HT-29 (cell line): ENCODE data around the gene DOP1A. TPM values are rescaled to one million over a fixed set of nuclear protein-coding genes. Genes with fewer than 3 reads are reported as not detected.

Experiments
- DNase-seq: peaks from one replicate; pipeline ENCODE4 v3.0.0-alpha.2; 2015; ENCODE audit warnings: low spot score
- total RNA-seq: library from RNA; depleted of rRNA; stranded (reverse); fragments of >200 nt; shearing (Covaris generic); gene quantifications from 2 replicates; pipeline ENCODE4 v1.2.3, GENCODE V29; 2014

DOP1A gene
- total RNA-seq, 1 experiment from 2014 or later, result 6.5 TPM

DNA sequence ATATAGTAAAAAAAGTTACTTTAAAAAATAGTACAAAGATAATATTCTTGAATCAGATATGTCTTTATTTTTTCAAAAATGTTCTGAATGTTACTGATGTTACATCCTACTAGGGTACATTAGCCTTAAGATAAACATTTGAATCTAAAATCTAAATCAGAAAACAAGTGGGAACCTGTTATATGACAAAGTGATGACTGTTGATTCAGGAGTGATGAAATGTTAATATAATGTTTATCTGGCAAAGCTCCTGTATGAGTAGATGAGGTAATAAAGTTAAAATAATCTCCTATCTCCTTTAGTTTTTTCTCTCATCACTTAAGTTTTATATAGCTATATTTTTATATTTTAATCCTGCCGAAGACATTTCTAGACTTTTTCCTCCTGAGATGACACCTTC, 4.2 kb downstream of the DOP1A start:
- DNase-seq, result no peak

DNA sequence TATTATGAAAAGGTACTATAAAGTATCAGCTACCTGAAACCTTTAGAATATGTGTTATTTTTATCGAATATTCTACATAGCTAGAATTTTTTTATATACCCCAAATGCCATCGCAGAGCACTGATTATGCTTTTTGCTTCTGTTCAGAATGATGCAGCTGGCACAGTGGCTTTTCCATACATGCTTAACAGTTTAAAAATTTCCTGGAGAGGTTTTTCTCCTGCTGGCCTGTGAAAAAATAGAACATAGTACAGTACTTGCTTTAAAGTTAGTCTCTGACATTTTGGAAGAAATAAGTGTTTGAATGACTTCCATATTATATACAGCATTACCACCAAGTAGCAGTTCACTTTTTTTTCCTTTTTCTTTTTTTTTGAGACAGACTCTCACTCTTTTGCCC, 5.3 kb downstream of the DOP1A start:
- no peak for DNase-seq

DNA sequence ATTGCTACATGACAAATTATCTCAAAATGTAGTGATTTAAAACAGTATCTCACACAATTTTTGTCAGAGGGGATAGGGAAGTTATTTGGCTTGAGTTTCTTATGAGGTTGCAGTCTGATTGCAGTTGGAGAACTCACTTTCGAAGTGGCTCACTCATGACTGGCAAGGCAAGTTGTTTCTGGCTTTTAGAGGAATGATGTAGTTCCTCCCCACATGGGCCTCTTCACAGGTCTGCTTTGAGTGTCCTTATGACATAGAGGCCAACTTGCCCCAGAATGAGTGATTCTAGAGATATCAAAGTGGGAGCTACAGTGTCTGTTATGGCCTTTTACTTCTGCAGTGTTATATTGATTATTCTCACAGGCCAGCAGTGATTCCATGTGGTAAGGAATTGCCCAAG, 6.1 kb downstream of the DOP1A start:
- no peak for DNase-seq

DNA sequence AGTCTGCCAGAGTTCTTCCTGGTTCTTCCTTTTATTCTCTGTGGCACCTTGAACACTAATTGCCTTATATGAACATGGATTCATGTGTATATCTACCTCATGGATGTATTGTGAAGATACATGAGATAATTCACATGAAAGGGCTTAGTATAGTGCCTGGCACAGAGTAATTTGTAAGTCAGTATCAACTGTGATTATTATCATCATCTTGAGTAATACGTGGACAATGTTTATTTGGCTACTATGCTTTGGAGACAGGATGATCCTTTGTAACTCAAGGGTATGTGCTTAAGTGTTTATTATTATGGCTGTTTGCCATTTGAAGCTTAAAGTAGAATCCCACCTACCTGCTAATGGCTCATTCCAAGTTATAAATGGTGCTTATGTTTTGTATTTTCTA, 16.0 kb downstream of the DOP1A start:
- DNase-seq, result no peak

DNA sequence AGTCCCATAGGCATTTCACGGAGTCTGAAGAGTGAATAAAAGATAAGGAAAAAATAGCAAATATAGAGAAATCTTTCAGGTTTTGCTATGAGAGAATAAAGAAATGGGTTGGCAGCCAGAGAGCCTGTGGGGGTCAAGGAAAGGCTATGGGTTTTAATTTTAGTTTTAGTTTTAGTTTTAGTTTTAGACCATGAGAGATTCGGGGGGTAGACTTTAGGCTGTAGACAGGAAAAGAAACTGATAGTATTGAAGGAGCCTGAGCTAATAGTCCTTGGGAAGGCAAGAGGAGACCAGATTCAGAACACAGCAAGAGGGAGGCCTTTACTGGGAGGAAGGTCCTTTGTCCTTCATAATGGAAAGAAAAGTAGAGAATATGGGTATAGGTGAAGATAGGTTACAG, 19.3 kb downstream of the DOP1A start:
- no peak for DNase-seq

DNA sequence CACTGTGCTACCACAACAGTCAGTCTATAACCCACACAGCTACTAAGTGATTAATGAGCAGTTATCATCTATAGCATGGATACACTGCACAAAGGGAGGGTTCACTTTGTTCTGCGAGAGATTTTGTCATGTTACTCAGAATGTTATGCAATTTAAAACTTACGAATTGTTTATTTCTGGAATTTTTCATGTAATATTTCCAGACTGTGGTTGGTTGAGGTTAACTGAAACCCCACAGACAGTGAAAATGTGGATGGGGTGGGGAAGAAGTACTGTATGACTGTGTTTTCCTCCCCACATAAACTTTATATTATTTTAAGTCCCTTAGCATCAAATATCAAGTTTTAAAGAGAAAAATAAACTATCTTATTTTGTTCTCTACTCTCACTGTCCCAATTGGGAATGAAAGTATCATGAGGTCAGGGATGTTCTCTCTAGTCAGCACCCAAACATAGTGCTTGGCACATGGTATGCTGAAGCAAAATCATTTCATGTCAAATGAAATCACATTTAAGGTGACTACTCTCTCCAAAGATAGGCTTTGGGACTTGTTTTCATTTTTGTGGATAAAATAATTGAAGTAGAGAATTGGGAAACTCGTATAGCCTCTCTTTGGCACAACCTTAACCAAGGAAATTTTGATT, 25.4 kb downstream of the DOP1A start:
- DNase-seq, result no peak

DNA sequence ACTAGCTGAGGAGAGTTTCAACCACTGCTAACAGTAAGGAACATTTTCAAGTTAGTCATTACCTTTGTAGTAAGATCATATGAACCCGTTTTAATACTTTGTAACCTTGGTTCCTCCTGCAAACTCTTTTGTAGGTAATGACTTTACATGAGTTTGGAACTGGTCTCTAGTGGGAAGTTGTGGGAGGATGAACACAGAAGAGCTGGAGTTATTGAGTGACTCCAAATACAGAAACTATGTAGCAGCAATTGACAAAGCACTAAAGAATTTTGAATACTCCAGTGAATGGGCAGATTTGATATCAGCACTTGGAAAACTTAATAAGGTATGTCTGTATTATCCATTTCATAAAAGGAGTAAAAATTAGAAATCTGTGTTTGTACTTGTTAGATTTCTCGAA, 29.3 kb downstream of the DOP1A start:
- DNase-seq, result no peak

DNA sequence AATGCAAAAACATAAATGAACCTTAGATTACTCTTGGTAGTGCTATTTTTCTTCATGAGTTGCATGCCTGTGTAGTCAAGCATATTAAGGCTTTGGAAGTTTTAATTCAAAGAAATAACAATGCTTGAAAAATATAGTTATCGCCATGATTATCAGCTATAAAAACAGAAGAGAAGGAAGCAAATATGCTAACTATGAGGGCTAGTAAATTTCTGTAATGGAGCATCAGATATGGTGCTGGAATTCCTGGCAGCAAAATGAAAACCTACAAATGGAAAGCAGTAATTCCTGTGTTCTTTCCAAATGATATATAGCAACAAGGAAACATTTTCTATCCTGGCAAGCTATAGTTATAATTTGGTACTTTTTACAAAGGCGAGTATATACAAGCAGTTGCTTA, 29.7 kb downstream of the DOP1A start:
- no peak for DNase-seq

DNA sequence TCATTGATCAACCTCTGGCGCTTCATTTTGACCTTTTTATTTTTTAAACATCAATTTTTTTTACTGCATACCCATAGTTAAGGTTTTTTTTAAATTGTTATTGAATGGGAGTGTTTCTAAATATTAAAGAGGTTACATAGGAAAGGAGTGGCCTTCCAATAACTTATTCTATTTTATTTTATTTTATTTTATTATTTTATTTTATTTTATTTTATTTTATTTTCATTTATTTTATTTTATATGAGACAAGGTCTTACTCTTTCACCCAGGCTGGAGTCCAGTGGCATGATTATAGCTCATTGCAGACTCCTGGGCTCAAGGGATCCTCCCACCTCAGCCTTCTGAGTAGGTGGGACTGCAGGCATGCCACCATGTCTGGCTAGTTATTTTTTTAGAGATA, 30.2 kb downstream of the DOP1A start:
- no peak for DNase-seq

DNA sequence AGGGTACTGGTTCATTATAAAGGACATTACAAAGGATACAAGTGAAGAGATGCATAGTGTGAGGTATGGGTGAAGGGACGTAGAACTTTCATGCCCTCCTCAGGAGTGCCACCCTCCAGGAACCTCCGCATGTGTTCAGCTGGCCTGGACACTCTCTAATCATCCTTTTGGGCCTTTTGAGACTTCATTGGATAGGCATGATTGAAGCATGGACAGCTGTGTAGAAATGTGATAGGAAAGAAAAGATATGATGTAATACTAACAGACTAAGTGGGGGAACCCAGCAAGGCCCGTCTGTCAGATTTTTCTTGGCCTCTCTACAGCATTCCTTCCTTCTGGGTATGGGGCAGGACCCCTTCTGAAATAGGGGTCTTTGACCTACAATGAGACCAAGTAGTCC, 31.1 kb downstream of the DOP1A start:
- no peak for DNase-seq

DNA sequence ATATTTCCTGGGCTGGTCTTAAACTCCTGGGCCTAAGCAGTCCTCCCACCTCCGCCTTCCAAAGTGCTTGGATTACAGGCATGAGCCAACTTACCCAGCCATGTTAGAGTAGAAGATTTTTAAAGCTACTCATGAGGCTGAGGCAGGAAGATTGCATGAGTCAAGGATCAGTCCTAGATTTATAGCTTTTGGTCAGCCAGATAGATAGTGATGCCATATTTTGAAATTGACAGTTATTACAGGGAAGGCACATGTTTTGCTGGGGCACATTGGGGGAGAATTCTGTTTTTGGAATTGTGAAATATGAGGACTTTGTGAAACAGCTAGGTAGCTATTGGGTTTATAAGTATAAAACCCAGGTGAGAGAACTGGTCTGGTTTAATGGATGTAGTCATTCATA, 40.9 kb downstream of the DOP1A start:
- no peak for DNase-seq

DNA sequence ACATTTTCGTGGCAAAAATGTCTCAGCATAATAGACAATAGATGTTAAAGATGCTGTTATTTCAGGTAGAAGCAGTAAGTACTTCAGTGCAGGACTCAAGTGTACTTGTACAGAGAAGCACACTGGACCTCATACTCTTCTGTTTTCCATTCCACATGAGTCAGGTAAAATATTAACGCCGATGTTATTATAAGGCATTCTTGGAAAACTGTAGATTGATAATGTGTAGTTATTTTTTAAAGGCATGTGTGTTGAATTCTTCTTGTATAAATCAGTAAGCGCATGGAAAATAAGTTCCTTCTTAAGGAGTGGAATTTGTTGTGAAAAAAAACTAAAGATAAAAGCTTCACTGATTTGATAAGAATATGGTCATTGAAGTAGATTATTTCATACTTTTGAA, 45.8 kb downstream of the DOP1A start:
- no peak for DNase-seq

DNA sequence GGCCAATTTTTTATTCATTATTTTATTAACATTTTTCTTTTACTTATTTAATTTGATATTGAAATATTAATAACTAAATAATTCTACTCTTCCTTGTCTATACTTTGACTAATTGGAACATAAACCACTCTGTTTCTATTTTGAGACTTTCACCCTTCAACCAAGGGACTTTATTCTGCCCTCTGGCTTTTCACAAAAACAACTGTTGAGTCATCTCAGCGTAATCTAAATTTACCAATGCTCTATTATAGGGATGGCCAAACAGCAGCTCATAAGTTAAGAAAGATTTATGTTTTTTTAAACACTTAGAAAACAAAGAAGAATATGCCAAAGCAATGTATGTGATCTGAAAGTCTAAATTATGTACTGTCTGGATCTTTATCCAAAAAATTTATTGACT, 46.7 kb downstream of the DOP1A start:
- DNase-seq, result no peak

DNA sequence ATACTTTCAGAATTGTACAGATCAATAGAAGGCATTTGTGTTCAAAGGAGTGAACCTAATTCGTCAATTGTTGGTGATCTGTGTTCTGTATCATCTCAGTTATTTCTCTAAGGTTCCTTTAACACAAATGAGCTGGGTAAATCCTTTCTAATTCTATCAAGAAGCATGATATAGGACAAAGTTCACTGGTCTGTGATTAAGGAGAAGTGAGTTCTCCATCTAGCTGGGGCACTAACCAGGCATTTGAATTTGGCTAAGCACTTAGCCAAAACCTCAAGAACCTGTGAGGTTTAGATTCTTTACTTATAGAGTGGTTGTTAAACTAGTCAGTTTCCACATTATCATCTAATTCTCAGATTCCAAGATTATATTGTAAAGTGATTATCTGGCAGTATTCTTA, 50.3 kb downstream of the DOP1A start:
- no peak for DNase-seq

DNA sequence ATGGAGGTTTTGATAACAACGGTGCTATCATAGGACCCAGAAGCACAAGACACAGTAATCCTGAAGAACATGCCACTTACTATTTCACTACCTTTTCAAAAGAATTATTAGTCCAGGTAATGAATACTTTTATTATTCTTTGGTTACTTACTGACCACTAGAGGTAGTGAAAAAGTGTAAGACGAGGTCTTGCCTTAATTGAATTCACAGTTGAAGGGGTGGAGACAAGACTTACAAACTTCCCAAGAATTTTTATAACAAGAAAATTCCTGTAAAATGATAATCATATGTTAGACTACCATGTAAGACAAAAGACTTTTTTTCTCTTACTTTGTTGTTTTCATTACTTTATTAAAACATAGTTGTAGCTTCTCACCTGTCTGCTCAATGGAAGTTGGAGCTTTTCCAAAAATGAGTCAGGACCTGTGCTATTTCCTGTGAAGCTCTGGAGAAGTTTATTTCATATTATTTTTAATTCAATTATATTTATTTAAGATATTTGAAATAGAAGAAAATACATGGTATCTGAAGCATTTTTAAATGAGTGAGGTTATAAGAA, 52.4 kb downstream of the DOP1A start:
- no peak for DNase-seq

DNA sequence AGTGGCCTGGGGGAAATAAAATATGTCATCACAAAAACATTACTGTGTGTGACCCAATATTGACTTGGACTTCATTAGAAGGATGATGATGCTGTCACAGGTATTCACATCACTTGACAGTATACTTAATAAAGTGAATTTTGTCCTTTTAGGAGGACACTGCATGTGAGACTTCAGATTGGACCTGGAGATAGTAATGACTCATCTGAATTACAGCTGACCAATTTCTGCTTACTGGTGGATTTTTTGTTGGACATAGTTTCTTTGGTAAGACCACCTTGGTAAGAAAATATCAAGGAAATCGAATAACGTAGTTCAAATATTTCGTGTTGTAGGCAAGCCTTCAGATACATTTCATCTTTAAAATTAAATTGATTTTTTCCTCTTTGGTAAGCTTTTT, 57.1 kb downstream of the DOP1A start:
- DNase-seq, result no peak

DNA sequence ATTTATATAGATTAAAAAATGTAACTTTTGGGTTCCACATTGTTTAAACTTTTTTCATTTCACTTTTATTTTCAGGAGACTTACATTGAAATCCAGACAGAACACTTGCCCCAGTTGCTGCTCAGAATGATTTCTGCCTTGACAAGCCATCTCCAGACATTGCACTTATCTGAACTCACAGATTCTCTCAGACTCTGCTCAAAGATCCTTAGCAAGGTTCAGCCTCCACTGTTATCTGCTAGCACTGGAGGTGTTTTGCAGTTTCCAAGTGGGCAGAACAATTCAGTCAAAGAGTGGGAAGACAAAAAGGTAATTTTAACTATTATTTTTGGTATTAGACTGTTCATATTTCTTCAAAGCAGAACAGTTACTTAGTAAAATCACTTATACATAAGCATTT, 58.0 kb downstream of the DOP1A start:
- no peak for DNase-seq

DNA sequence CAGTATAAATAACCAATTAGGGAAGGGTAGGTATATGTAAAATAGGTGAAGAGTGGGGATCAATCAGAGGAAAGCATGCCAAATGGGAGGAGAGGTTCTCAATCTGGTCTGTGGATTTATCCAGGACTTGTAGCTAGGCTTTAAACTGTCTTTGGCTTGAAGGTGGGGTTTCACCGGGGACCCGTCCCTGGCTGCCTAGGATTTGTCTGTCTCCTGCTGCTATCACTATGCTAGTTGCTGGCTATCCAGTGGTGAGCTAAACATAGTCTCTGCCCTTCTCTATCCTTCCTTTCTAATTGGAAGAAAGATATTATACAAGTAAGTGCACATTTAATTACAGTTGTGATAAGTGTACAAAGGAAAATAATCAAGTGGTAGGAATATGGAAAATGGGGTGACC, 58.8 kb downstream of the DOP1A start:
- DNase-seq, result no peak

DNA sequence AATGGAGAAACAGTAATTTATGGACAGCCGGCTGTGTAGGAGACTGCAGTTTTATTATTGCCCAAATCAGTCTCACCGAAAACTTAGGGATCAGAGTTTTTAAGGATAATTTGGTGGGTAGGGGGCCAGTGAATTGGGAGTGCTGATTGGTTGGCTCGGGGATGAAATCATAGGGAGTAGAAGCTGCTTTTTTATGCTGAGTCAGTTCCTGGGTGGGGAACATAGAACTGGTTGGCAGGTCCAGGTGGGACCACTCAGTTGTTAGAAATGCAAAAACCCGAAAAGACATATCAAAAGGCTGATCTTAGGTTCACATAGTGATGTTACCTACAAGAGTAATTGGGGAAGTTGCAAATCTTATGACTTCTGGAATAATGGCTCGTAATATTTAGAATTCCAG, 59.3 kb downstream of the DOP1A start:
- no peak for DNase-seq

DNA sequence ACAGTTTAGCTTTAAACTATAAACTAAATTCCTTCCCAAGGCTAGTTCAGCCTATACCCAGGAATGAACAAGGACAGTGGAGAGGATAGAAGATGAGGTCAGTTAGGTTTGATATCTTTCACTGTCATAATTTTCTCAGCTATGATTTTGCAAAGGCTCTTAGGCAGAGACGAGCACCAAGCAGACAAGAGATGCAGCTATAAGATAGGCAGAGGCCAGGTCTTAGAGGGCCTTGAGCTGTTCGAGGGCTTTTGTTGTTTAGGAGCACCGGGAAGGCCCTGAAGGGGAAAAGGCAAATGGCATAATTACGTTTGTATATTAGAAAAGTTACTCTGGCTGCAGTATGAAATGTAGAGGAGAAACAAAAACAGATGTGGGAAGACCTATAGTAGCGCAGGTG, 59.8 kb downstream of the DOP1A start:
- DNase-seq, result no peak

DNA sequence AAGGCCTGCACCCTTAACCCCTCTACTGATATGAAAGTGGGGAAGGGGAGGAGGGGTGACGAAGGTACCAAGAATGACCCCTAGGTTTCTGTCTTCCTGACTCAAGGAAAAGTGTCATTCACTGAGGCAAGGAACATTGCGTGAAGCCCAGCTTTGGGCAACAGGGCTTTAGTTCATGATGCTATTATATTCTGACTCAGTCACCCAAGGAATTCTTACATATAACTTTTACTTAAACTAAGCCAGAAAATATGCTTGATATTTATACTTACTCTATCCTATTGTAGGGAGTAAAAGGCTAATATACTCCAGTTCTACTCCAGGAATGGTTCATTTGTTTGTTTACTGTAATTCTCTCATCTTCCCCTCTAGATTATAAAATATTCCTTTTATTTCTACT, 60.5 kb downstream of the DOP1A start:
- no peak for DNase-seq

DNA sequence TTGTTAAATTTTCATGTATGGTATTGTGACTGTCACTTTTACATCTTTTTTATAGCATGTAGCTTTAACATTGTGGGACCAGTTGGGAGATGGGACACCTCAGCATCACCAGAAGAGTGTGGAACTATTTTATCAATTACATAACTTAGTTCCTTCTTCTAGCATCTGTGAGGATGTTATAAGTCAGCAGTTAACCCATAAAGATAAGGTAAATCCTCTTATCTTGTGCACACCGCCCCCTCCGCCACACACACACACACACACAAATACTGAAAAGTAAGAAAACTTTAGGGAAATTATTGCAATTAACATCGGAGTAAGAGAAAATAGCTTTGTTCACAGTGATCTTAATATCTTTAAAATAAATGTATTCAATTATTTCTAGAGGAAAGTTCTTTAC, 64.7 kb downstream of the DOP1A start:
- DNase-seq, result no peak

DNA sequence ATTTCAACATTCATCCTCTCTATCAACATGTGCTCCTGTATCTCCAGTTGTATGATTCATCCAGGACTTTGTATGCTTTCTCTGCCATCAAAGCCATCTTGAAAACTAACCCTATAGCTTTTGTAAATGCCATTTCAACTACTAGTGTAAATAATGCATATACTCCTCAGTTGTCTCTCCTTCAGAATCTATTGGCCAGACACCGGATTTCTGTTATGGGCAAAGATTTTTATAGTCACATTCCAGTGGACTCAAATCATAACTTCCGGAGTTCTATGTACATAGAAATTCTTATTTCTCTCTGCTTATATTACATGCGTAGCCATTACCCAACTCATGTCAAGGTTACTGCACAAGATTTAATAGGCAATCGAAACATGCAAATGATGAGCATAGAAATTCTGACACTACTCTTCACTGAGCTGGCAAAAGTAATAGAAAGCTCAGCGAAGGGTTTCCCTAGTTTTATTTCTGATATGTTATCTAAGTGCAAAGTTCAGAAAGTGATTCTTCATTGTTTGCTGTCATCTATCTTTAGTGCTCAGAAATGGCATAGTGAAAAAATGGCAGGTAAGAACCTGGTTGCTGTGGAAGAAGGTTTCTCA, 70.7 kb downstream of the DOP1A start:
- no peak for DNase-seq

DNA sequence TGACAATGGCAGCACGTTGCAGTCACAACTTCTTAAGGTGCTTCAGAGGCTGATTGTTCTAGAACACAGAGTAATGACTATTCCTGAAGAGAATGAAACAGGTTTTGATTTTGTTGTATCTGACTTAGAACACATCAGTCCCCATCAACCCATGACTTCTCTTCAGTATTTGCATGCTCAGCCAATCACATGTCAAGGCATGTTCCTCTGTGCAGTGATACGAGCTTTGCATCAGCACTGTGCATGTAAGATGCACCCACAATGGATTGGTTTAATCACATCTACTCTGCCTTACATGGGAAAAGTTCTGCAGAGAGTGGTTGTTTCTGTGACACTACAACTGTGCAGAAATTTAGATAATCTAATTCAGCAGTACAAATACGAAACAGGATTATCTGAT, 71.3 kb downstream of the DOP1A start:
- no peak for DNase-seq
